Muscle layer of duodenum (tissue), 2 donors: ENCODE results near the gene STK31.

ENCODE experiments used
- H3K27ac ChIP-seq: one replicate; pipeline ENCODE4 v1.7.0; 2013; ENCODE audit warnings: mild to moderate bottlenecking, low read length
- H3K27me3 ChIP-seq: one replicate; pipeline ENCODE4 v1.7.0; 2013; ENCODE audit warnings: low read depth, mild to moderate bottlenecking, control low read depth, low read length
- H3K36me3 ChIP-seq, 2 donors: one replicate each; pipeline ENCODE4 v1.7.0; 2013; ENCODE audit warnings: low read length in 2 of 2, control low read depth in 1 of 2, mild to moderate bottlenecking in 1 of 2; ENCODE audit not compliant: insufficient read depth in 2 of 2, control insufficient read depth in 1 of 2
- H3K4me1 ChIP-seq, 2 donors: one replicate each; pipeline ENCODE4 v1.7.0; 2013; ENCODE audit warnings: low read length in 2 of 2, mild to moderate bottlenecking in 2 of 2, control low read depth in 1 of 2, moderate library complexity in 1 of 2; ENCODE audit not compliant: insufficient read depth in 2 of 2, control insufficient read depth in 1 of 2
- H3K4me3 ChIP-seq, 2 donors: one replicate each; pipeline ENCODE4 v1.7.0; 2013; ENCODE audit warnings: low read length in 2 of 2, low read depth in 1 of 2, mild to moderate bottlenecking in 1 of 2
- H3K9me3 ChIP-seq, 2 donors: one replicate each; pipeline ENCODE4 v1.7.0; 2013; ENCODE audit warnings: low read length in 2 of 2, control low read depth in 1 of 2, mild to moderate bottlenecking in 1 of 2; ENCODE audit not compliant: control insufficient read depth in 1 of 2
- donor health status: healthy.

STK31 gene

GRCh38 chr7:23687011-23687410, 23.0 kb upstream of the STK31 start:
- Histone ChIP-seq H3K4me1 (no peaks in the 10 kb centered on the region), H3K4me3 (no peak overlapping the region), H3K36me3 (peaks cover 9 to 17% of the 10 kb centered on the region in 2 donors), H3K27ac (no peak overlapping the region), H3K9me3 (no peaks in the 10 kb centered on the region), H3K27me3 (no peaks in the 10 kb centered on the region)

- H3K27me3 ChIP-seq = no peaks in the 10 kb centered on the region
- no peaks in the 10 kb centered on the region for H3K9me3 ChIP-seq
- H3K4me1 ChIP-seq = no peaks in the 10 kb centered on the region
- no peak overlapping the region for H3K27ac ChIP-seq
- H3K4me3 ChIP-seq = no peak overlapping the region
- peaks cover 9 to 28% of the 10 kb centered on the region in 2 donors for H3K36me3 ChIP-seq
These were observed 20.9 kb upstream of the STK31 start for GRCh38 chr7:23689165-23689564.

GRCh38 chr7:23691320-23691719, 18.7 kb upstream of the STK31 start:
- Histone ChIP-seq H3K4me3 (no peak overlapping the region), H3K36me3 (peaks cover 11 to 33% of the 10 kb centered on the region in 2 donors), H3K4me1 (no peaks in the 10 kb centered on the region)

DNA sequence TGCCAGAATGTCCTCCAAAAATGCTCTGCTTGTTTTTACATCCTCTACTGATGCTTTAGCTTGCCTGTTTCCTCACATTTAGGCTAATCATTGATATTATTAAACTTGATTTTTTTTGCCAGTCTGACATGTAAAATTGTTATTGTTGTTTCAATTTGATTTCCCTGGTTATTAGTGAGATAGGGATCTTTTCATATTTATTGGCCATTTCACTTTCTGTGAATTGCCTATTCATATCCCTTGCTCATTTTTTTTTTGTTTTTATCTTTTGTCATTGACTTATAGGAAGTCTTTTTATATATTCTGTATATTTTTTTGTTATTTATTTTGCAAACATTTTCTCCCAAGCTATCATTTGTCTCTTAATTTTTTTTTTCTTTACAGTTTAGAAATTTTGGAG, 16.8 kb upstream of the STK31 start:
- Histone ChIP-seq H3K27me3 (no peaks in the 10 kb centered on the region), H3K9me3 (no peaks in the 10 kb centered on the region), H3K27ac (no peak overlapping the region), H3K4me3 (no peak overlapping the region), H3K4me1 (no peaks in the 10 kb centered on the region), H3K36me3 (peaks cover 11 to 33% of the 10 kb centered on the region in 2 donors)

More at GRCh38 chr7:23691320-23691719, 18.7 kb upstream of the STK31 start:
- Histone ChIP-seq H3K27me3 (no peaks in the 10 kb centered on the region), H3K27ac (no peak overlapping the region), H3K9me3 (no peaks in the 10 kb centered on the region)

DNA sequence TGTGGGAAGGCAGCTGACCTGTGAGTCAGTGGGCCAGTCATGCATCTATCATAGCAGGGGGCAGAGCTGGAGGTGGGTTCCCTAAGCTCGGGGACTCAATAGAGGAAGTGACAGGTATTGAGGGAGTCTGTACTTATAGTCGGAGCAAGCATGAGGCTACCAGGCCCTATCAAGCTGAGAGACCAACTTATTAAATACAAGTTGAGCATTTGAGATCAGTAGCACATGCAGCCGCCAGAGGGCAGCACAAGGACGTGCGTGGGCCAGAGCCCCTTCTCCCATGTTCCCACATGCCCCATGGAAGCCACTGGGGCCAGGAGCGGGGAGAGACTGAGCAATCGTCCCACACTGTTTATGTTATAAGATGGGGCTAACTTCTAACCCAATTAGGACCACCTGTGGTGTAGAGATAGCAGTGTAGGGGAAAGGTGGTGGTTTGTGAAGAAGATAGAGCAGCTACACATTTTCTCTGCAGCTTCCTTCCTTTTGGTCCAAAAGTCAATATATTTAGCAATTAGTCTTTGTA, 13.0 kb upstream of the STK31 start:
- Histone ChIP-seq H3K27ac (no peak overlapping the region), H3K9me3 (no peaks in the 10 kb centered on the region), H3K27me3 (no peaks in the 10 kb centered on the region), H3K4me1 (no peaks in the 10 kb centered on the region), H3K36me3 (peaks cover 2 to 16% of the 10 kb centered on the region in 2 donors), H3K4me3 (no peak overlapping the region)

GRCh38 chr7:23698822-23699221, 11.2 kb upstream of the STK31 start:
- Histone ChIP-seq H3K36me3 (peaks cover 14 to 20% of the 10 kb centered on the region in 2 donors), H3K27me3 (no peaks in the 10 kb centered on the region), H3K4me1 (no peaks in the 10 kb centered on the region), H3K4me3 (no peak overlapping the region), H3K27ac (no peak overlapping the region), H3K9me3 (no peaks in the 10 kb centered on the region)

- H3K4me1 ChIP-seq = no peaks in the 10 kb centered on the region
- peaks cover 21 to 23% of the 10 kb centered on the region in 2 donors for H3K36me3 ChIP-seq
- peaks cover 2 to 3% of the 10 kb centered on the region in 2 donors for H3K9me3 ChIP-seq
- H3K27me3 ChIP-seq = no peaks in the 10 kb centered on the region
- H3K4me3 ChIP-seq = no peak overlapping the region
- no peak overlapping the region for H3K27ac ChIP-seq
These were observed 10.0 kb upstream of the STK31 start for GRCh38 chr7:23700046-23700445.

DNA sequence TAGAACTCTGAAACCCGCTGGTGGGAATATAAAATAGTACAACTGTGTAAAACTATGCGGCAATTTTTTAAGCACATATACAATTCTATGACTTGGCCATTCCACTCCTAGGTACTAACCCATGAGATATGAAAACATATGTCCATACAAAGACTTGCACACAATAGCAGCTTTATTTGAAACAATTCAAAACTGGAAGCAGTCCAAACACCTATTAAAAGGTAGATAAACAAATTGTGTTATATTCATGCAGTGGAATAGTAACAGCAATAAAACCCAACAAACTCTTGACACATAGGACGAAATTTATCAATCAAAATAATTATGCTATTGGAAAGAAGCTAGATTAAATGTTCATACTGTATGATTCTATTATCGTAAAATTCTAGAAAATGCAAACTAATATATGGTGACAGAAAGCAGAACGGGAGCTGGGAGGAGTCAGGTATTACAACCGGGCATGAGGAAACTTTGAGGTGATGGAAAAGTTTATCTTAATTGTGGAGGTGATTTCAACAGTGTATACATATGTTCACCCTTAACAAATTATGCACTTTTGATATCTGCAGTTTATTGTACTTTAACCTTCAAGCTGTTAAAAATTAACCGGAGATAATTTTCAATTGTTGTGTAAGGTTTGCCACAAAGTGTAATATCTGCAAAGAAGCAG, 803 bp upstream of the STK31 start:
- Histone ChIP-seq H3K9me3 (peaks cover 10 to 21% of the 10 kb centered on the region in 2 donors), H3K27ac (peak overlapping the region; percentile 57), H3K4me1 (no peaks in the 10 kb centered on the region), H3K4me3 (no peak overlapping the region), H3K36me3 (peaks cover 12 to 16% of the 10 kb centered on the region in 2 donors), H3K27me3 (no peaks in the 10 kb centered on the region)

GRCh38 chr7:23712368-23713284, 2.6 kb downstream of the STK31 start:
- no peaks in the 10 kb centered on the region for H3K36me3 ChIP-seq
- H3K4me3 ChIP-seq = no peak overlapping the region
- no peaks in the 10 kb centered on the region for H3K9me3 ChIP-seq
- no peaks in the 10 kb centered on the region for H3K27me3 ChIP-seq
- H3K4me1 ChIP-seq = no peaks in the 10 kb centered on the region
- H3K27ac ChIP-seq = no peak overlapping the region

- Histone ChIP-seq H3K36me3 (no peaks in the 10 kb centered on the region), H3K27ac (no peak overlapping the region), H3K4me1 (no peaks in the 10 kb centered on the region), H3K9me3 (no peaks in the 10 kb centered on the region), H3K4me3 (no peak overlapping the region), H3K27me3 (no peaks in the 10 kb centered on the region)
These were observed 3.5 kb downstream of the STK31 start for GRCh38 chr7:23713285-23714149.

DNA sequence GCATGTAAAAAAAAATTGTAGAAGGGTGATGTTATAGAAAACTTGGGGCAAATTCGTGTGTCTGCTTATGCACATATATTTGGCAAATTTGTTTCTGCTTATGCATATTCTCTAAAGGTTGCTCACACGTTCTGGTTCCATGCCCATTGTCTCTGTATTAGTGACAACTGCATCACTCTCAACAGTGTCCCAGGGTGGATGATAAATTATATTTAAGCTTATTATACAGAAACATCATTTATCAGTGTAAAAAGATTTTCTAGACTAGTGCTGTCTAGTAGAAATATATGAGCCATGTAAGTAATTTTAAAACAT, 4.1 kb downstream of the STK31 start:
- H3K4me1 ChIP-seq = no peaks in the 10 kb centered on the region
- no peaks in the 10 kb centered on the region for H3K9me3 ChIP-seq
- no peaks in the 10 kb centered on the region for H3K36me3 ChIP-seq
- no peaks in the 10 kb centered on the region for H3K27me3 ChIP-seq
- no peak overlapping the region for H3K27ac ChIP-seq
- no peak overlapping the region for H3K4me3 ChIP-seq
